Activated CD4-positive, alpha-beta T cell treated with anti-CD3 and anti-CD28 coated beads, Interleukin-2, amount 50 U/mL, for 16 hours (primary cell): Measurements from ENCODE around the gene SBNO2.

Experiments
- DNase-seq: peaks from one replicate; pipeline ENCODE4 v3.0.0-alpha.2; 2020

Gene SBNO2

GRCh38 chr19:1085053-1085658, 88.9 kb downstream of the SBNO2 start:
- DNase-seq: no peak

- DNase-seq: no peak
These were observed 89.8 kb downstream of the SBNO2 start for GRCh38 chr19:1084024-1084868.

- DNase-seq: no peak
These were observed 90.9 kb downstream of the SBNO2 start for GRCh38 chr19:1082928-1083816.

- peak; percentile 83 for DNase-seq
These were observed 91.7 kb downstream of the SBNO2 start for GRCh38 chr19:1082165-1082927.

- DNase-seq: no peak
These were observed 92.5 kb downstream of the SBNO2 start for GRCh38 chr19:1081301-1082164.

GRCh38 chr19:1080360-1081161, 93.5 kb downstream of the SBNO2 start:
- DNase-seq: no peak

GRCh38 chr19:1079566-1080111, 94.4 kb downstream of the SBNO2 start:
- peak; percentile 87 for DNase-seq

- peak; percentile 95 for DNase-seq
These were observed 97.1 kb downstream of the SBNO2 start for GRCh38 chr19:1076951-1077350.

- no peak for DNase-seq
These were observed 98.1 kb downstream of the SBNO2 start for GRCh38 chr19:1076046-1076386.

- peak; percentile 90 for DNase-seq
These were observed 99.4 kb downstream of the SBNO2 start for GRCh38 chr19:1074544-1075283.

GRCh38 chr19:1073956-1074517, 100.0 kb downstream of the SBNO2 start:
- DNase-seq: no peak

- DNase-seq: no peak
These were observed 100.8 kb downstream of the SBNO2 start for GRCh38 chr19:1073063-1073955.

GRCh38 chr19:1072371-1073015, 101.6 kb downstream of the SBNO2 start:
- no peak for DNase-seq

GRCh38 chr19:1070931-1071791, 102.9 kb downstream of the SBNO2 start:
- DNase-seq: no peak

GRCh38 chr19:1070576-1070930, 103.5 kb downstream of the SBNO2 start:
- no peak for DNase-seq

- peak; percentile 89 for DNase-seq
These were observed 104.9 kb downstream of the SBNO2 start for GRCh38 chr19:1069009-1069779.
